Ureter (tissue), 1 donor: Measurements from ENCODE around the gene EML1. TPM values are rescaled to one million over a fixed set of nuclear protein-coding genes. Genes with fewer than 3 reads are reported as not detected.

Source experiments
- DNase-seq: peaks from one replicate; pipeline ENCODE4 v3.0.0-alpha.2; 2020; ENCODE audit warnings: low spot score
- total RNA-seq: library from RNA; stranded (reverse); gene quantifications from one replicate; pipeline ENCODE4 v1.2.4, GENCODE V29; 2023
- donor health status: DM: yes; HTN: yes; CAD: no.

Gene EML1
- total RNA-seq, 1 donor from 2014 or later, result 34.1 TPM

DNA sequence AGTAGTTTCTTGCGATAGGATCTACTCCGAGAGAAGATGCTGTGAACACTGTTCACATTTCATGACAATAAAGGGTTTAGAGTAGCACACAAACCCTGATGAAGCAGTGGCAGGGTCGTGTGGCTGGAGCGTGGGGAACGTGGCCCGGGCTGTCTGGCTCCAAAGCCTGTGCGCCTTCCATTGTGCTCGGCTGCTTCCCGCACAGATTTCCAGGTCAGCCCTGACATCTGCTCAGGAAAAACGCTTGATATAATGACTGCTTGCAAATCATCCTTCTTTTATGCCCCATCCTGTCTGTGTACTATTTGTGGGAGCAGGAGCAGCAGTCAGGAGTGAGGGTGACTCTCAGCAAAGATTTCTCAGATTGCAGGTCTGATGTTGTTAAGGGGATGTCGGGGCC lies 78.6 kb downstream of the EML1 start:
- no peak for DNase-seq

- DNase-seq, result no peak
These were observed 79.7 kb downstream of the EML1 start for GRCh38 chr14:99872786-99873440.

GRCh38 chr14:99873653-99874052 lies 80.4 kb downstream of the EML1 start:
- no peak for DNase-seq

DNA sequence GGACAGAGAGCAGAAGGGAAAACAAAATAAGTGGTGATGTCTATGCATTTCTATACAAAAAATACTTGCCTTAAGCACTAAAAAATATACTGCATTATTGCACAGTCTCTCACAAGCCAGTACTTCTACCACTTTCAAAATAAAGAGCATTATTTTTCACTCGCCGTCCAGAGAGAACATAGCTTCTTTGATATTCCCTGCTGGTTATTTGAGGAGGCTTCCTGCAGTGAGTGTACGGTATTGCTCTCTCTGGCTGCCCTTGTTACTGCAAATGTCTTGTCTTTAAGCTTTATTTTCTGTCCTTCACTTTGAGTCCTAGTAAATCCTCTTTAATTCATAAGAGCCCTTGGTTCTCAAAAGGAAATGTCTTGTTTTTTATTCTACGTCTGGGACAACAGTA lies 81.1 kb downstream of the EML1 start:
- DNase-seq, result no peak

GRCh38 chr14:99875421-99875820 lies 82.2 kb downstream of the EML1 start:
- no peak for DNase-seq

- no peak for DNase-seq
These were observed 82.6 kb downstream of the EML1 start for GRCh38 chr14:99875836-99876235.

- no peak for DNase-seq
These were observed 83.2 kb downstream of the EML1 start for GRCh38 chr14:99876406-99876805.

DNA sequence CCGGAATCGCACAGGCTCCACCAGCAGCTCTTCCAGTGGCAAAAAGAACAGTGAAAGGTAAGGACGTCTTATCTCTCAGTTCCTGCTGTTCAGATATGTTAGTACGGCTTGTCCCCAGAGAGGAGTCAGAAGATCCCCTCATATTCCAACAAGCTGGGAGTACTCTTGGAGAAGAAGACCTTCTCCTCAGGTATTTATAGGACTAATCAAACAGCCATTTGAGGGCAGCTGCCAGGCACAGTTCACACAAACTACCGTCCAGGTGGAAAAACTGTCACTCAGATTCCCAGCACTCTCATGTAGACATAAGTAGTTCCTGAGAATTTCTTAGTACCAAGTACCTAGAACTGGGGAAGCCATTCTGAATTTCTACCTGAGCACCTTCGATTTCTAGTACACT lies 85.3 kb downstream of the EML1 start:
- no peak for DNase-seq

GRCh38 chr14:99879401-99880295 lies 86.4 kb downstream of the EML1 start:
- DNase-seq, result no peak

- no peak for DNase-seq
These were observed 87.6 kb downstream of the EML1 start for GRCh38 chr14:99880651-99881420.

GRCh38 chr14:99883866-99884650 lies 90.8 kb downstream of the EML1 start:
- no peak for DNase-seq

- DNase-seq, result no peak
These were observed 91.8 kb downstream of the EML1 start for GRCh38 chr14:99884834-99885648.

GRCh38 chr14:99885649-99885958 lies 92.4 kb downstream of the EML1 start:
- DNase-seq, result no peak

GRCh38 chr14:99887407-99887806 lies 94.2 kb downstream of the EML1 start:
- DNase-seq, result no peak

- DNase-seq, result no peak
These were observed 94.9 kb downstream of the EML1 start for GRCh38 chr14:99888149-99888548.

- DNase-seq, result no peak
These were observed 96.1 kb downstream of the EML1 start for GRCh38 chr14:99889268-99889667.

GRCh38 chr14:99891266-99891665 lies 98.1 kb downstream of the EML1 start:
- no peak for DNase-seq

GRCh38 chr14:99891900-99892299 lies 98.7 kb downstream of the EML1 start:
- no peak for DNase-seq

DNA sequence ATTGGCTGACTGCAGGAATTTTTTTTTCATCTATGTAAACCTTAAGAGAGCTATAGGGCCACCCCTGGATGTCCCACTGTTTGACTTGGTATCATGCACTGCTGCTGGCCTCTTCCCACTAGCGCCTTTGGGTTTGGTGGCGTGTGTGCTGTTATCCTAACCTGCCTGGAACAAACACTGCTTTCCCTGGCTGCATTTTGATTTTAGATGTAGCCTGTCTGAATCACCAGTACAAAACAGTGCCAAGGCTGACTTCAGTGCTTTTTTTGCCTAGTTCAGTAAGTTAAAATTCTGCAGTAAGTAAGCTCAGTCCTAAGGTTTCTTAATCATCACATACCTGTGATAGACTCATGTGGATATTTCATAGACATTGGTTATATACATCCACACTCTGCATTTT lies 99.2 kb downstream of the EML1 start:
- DNase-seq, result no peak

GRCh38 chr14:99896361-99896760 lies 103.1 kb downstream of the EML1 start:
- no peak for DNase-seq

GRCh38 chr14:99899578-99900178 lies 106.5 kb downstream of the EML1 start:
- no peak for DNase-seq
